ENCODE results near the gene CTAGE8.
"Not testable (repeated sequence)": the region's sequence is repeated elsewhere in the genome, so short reads cannot be mapped to it uniquely, and the experiment has no call there.

The CTAGE8 gene

GRCh38 chr7:144255471-144255897, 13.6 kb downstream of the CTAGE8 start:
- no peak for DNase-seq (ENCODE audit: low spot score)

- not testable (repeated sequence) for DNase-seq (ENCODE audit: low spot score)
Observed at GRCh38 chr7:144252307-144252706, 16.8 kb downstream of the CTAGE8 start.

- not testable (repeated sequence) for DNase-seq (ENCODE audit: low spot score)
Observed at GRCh38 chr7:144247674-144248330, 21.3 kb downstream of the CTAGE8 start.

- DNase-seq (ENCODE audit: low spot score) = not testable (repeated sequence)
Observed at GRCh38 chr7:144246967-144247366, 22.1 kb downstream of the CTAGE8 start.

- DNase-seq (ENCODE audit: low spot score) = not testable (repeated sequence)
Observed at GRCh38 chr7:144245372-144245771, 23.7 kb downstream of the CTAGE8 start.

GRCh38 chr7:144239365-144239764, 29.7 kb downstream of the CTAGE8 start, which contains the start of gene OR2A42:
OR2A42 (minus strand) TSS chr7:144239605; CDS start chr7:144232843, 6,762 bp downstream.
- not testable (repeated sequence) for DNase-seq (ENCODE audit: low spot score)

- not testable (repeated sequence) for DNase-seq (ENCODE audit: low spot score)
Observed at GRCh38 chr7:144238530-144239082, 30.5 kb downstream of the CTAGE8 start.

- not testable (repeated sequence) for DNase-seq (ENCODE audit: low spot score)
Observed at GRCh38 chr7:144233039-144233438, 36.0 kb downstream of the CTAGE8 start.

- DNase-seq (ENCODE audit: low spot score) = not testable (repeated sequence)
Observed at GRCh38 chr7:144231027-144231426, 38.1 kb downstream of the CTAGE8 start.

GRCh38 chr7:144228810-144229209, 40.3 kb downstream of the CTAGE8 start:
- not testable (repeated sequence) for DNase-seq (ENCODE audit: low spot score)

- DNase-seq (ENCODE audit: low spot score) = not testable (repeated sequence)
Observed at GRCh38 chr7:144226866-144227265, 42.2 kb downstream of the CTAGE8 start.

GRCh38 chr7:144223675-144224074, 45.4 kb downstream of the CTAGE8 start:
- DNase-seq (ENCODE audit: low spot score) = not testable (repeated sequence)

GRCh38 chr7:144220531-144220930, 48.6 kb downstream of the CTAGE8 start:
- not testable (repeated sequence) for DNase-seq (ENCODE audit: low spot score)

GRCh38 chr7:144219149-144219548, 49.9 kb downstream of the CTAGE8 start:
- not testable (repeated sequence) for DNase-seq (ENCODE audit: low spot score)

GRCh38 chr7:144218581-144218980, 50.5 kb downstream of the CTAGE8 start:
- not testable (repeated sequence) for DNase-seq (ENCODE audit: low spot score)

- DNase-seq (ENCODE audit: low spot score) = not testable (repeated sequence)
Observed at GRCh38 chr7:144217200-144217599, 51.9 kb downstream of the CTAGE8 start.
